ENCODE measurements around the gene NOL12. TPM values are rescaled to one million over a fixed set of nuclear protein-coding genes. Genes with fewer than 3 reads are reported as not detected.

The NOL12 gene
- total RNA-seq, 1 donor from 2014 or later, result 23.7 TPM

GRCh38 chr22:37647317-37647716, 38.8 kb upstream of the NOL12 start:
- Histone ChIP-seq H3K79me2 (ENCODE audit: low read depth) (no peaks in the 10 kb centered on the region), H2AFZ (replicated peaks) (no peak overlapping the region), H3K4me2 (no peak overlapping the region), H4K20me1 (ENCODE audit: low read depth) (peaks cover 4% of the 10 kb centered on the region), H3K27ac (no peak overlapping the region), H3K9me3 (ENCODE audit: low read depth) (no peaks in the 10 kb centered on the region), H3K9ac (no peak overlapping the region), H3K4me1 (no peaks in the 10 kb centered on the region), H3K27me3 (no peaks in the 10 kb centered on the region), H3K4me3 (no peak overlapping the region), H3F3A (ENCODE audit: low read depth) (no peaks in the 10 kb centered on the region), H3K36me3 (no peaks in the 10 kb centered on the region)
- no peak for DNase-seq (ENCODE audit: low spot score)
- Mint-ChIP-seq H3K27ac (no peak overlapping the region), H3K4me3 (no peak overlapping the region), H3K27me3 (ENCODE audit: insufficient read depth, low read depth) (peaks cover 2% of the 10 kb centered on the region), H3K4me1 (peaks cover 2% of the 10 kb centered on the region), H3K9me3 (no peaks in the 10 kb centered on the region), H3K36me3 (peaks cover 2% of the 10 kb centered on the region)
- TF ChIP-seq EZH2phosphoT487 (IDR thresholded peaks at IDR 0.05) (no peak), EZH2 (IDR thresholded peaks at IDR 0.05) (no peak), CTCF (IDR thresholded peaks at IDR 0.05) (no peak)

GRCh38 chr22:37647928-37648327, 38.2 kb upstream of the NOL12 start:
- Histone ChIP-seq H4K20me1 (ENCODE audit: low read depth) (peaks cover 4% of the 10 kb centered on the region), H3K9me3 (ENCODE audit: low read depth) (no peaks in the 10 kb centered on the region), H3K79me2 (ENCODE audit: low read depth) (no peaks in the 10 kb centered on the region), H3F3A (ENCODE audit: low read depth) (no peaks in the 10 kb centered on the region), H3K4me2 (no peak overlapping the region), H3K27ac (no peak overlapping the region), H2AFZ (replicated peaks) (no peak overlapping the region), H3K36me3 (no peaks in the 10 kb centered on the region), H3K9ac (no peak overlapping the region), H3K4me3 (no peak overlapping the region), H3K4me1 (no peaks in the 10 kb centered on the region), H3K27me3 (no peaks in the 10 kb centered on the region)
- H3K27ac Mint-ChIP-seq, result no peak overlapping the region
- no peak for DNase-seq (ENCODE audit: low spot score)
- peaks cover 2% of the 10 kb centered on the region for H3K36me3 Mint-ChIP-seq
- H3K27me3 Mint-ChIP-seq (ENCODE audit: insufficient read depth, low read depth), result peaks cover 2% of the 10 kb centered on the region
- H3K4me1 Mint-ChIP-seq, result peaks cover 2% of the 10 kb centered on the region
- H3K9me3 Mint-ChIP-seq, result no peaks in the 10 kb centered on the region
- H3K4me3 Mint-ChIP-seq, result no peak overlapping the region
- TF ChIP-seq EZH2 (IDR thresholded peaks at IDR 0.05) (no peak), CTCF (IDR thresholded peaks at IDR 0.05) (no peak), EZH2phosphoT487 (IDR thresholded peaks at IDR 0.05) (no peak)

- Histone ChIP-seq H3K27me3 (no peaks in the 10 kb centered on the region), H3K27ac (no peak overlapping the region), H3K4me2 (no peak overlapping the region), H3K36me3 (no peaks in the 10 kb centered on the region), H3K4me1 (no peaks in the 10 kb centered on the region), H3K9me3 (ENCODE audit: low read depth) (no peaks in the 10 kb centered on the region), H3K9ac (no peak overlapping the region), H3F3A (ENCODE audit: low read depth) (no peaks in the 10 kb centered on the region), H3K79me2 (ENCODE audit: low read depth) (no peaks in the 10 kb centered on the region), H2AFZ (replicated peaks) (no peak overlapping the region), H4K20me1 (ENCODE audit: low read depth) (no peaks in the 10 kb centered on the region), H3K4me3 (no peak overlapping the region)
- no peak for TF ChIP-seq EZH2 (IDR thresholded peaks at IDR 0.05)
- TF ChIP-seq CTCF (IDR thresholded peaks at IDR 0.05), result no peak
- no peak for TF ChIP-seq EZH2phosphoT487 (IDR thresholded peaks at IDR 0.05)
- peaks cover 2% of the 10 kb centered on the region for H3K36me3 Mint-ChIP-seq
- H3K9me3 Mint-ChIP-seq, result no peaks in the 10 kb centered on the region
- H3K27ac Mint-ChIP-seq, result no peak overlapping the region
- peaks cover 3% of the 10 kb centered on the region for H3K27me3 Mint-ChIP-seq (ENCODE audit: insufficient read depth, low read depth)
- no peak overlapping the region for H3K4me3 Mint-ChIP-seq
- no peaks in the 10 kb centered on the region for H3K4me1 Mint-ChIP-seq
- DNase-seq (ENCODE audit: low spot score), result no peak
These were observed 35.5 kb upstream of the NOL12 start for GRCh38 chr22:37650463-37651136.

All from neural progenitor cell (in vitro differentiated cells).